Testis (tissue), 3 donors: Measurements from ENCODE around the gene ENDOV. TPM values are rescaled to one million over a fixed set of nuclear protein-coding genes. Genes with fewer than 3 reads are reported as not detected.

Experiments used
- DNase-seq: peaks from one replicate; pipeline ENCODE4 v3.0.0-alpha.2; 2019
- H3K27ac ChIP-seq, 2 donors: fragments of 200-600 bp; sonication (generic); one replicate each; pipeline ENCODE4 v1.5.1; 2019
- H3K27me3 ChIP-seq: fragments of 200-600 bp; sonication (generic); one replicate; pipeline ENCODE4 v1.5.1; 2019
- H3K36me3 ChIP-seq: fragments of 200-600 bp; sonication (generic); one replicate; pipeline ENCODE4 v1.5.1; 2017; ENCODE audit warnings: low read depth; ENCODE audit errors: missing control alignments
- H3K4me1 ChIP-seq: fragments of 200-600 bp; sonication (generic); one replicate; pipeline ENCODE4 v1.5.1; 2019
- H3K4me3 ChIP-seq, 2 donors: fragments of 200-600 bp; sonication (generic); one replicate each; pipeline ENCODE4 v1.5.1; 2017 to 2019
- H3K9me3 ChIP-seq: fragments of 200-600 bp; sonication (generic); one replicate; pipeline ENCODE4 v1.5.1; 2017
- POLR2A ChIP-seq: fragments of 450-650 bp; IDR thresholded peaks from one replicate; pipeline ENCODE4 v1.6.1; 2017; ENCODE audit warnings: antibody characterized with exemption, mild to moderate bottlenecking, moderate library complexity
- WGBS, 2 donors: methylation state at CpG; one replicate each; pipeline ENCODE4 v1.1.5; 2018; 5-methylcytosine and 5-hydroxymethylcytosine counted together
- intact Hi-C: fragments of 100-400 bp; cut with DNase I; formaldehyde crosslinking; loops from one replicate; pipeline ENCODE4 v1.15.1; 2023; ENCODE audit warnings: low total_unique reads
- polyA plus RNA-seq: library from polyadenylated mRNA; stranded (reverse); fragments of 350-450 nt; fragmentation: Illumina TruSeq; extraction: RNeasy Lipid Tissue Mini Kit (QIAGEN cat#74804); gene quantifications from one replicate; pipeline ENCODE4 v1.2.3, GENCODE V29; 2014; ENCODE audit warnings: low read depth, low replicate concordance; ENCODE audit not compliant: insufficient read depth
- total RNA-seq, 2 donors: library from RNA; depleted of rRNA; stranded (reverse); fragments of >200 nt; gene quantifications; one replicate each; pipeline ENCODE4 v1.2.3, GENCODE V29; 2016
- TF ChIP-seq, protein P1 (sequence below), 3 experiments: fragments of 450-650 bp in 2 of 3; fragments of 200-600 bp in 1 of 3; sonication (generic) in 1 of 3; IDR thresholded peaks; one replicate each; pipeline ENCODE4 v1.5.1; 2016 to 2019; ENCODE audit warnings: antibody characterized with exemption in 3 of 3, mild to moderate bottlenecking in 2 of 3, moderate library complexity in 1 of 3

The ENDOV gene
- total and polyA plus RNA-seq, 3 donors from 2014 or later: 41.4 to 63.9 (median 55.2) TPM

DNA sequence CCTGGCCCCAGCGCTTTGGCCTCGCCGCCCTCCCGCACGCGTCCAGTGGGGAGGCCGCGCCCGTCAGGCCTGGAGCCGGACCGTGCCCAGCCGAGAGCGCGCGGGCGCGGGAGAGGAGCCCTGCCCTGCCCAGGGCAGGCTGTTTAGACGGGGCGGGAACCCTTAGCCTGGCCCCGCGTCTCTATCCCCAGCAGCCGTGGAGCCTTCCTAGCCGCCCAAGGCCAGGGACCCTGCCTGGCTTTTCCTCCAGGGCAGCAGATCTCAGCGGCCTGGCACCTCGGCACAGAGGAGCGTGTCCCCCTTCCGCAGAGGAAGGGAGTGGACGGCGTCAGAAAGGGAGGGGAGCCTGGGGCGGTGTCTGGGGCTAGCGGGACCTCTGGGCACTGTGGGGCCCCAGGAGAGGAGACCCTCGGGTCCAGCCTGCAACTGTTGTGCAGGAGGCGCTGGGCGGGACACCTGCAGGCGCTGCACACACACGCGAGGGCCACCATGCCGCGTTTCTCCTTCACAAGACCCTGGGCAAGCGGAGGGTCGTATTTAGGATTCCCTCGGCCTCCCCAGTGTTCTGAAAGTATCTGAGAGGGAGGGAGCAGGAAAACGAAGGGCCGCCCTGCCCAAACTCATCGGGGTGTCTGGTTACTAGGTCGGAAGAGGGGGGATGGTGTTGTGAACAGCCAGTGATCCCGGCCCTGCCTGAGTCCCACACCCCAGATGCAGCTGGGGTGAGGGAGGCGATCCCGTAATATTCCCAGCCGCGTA lies 63.7 kb downstream of the ENDOV start:
- no peak overlapping the region for H3K27ac ChIP-seq
- no peaks in the 10 kb centered on the region for H3K36me3 ChIP-seq
- H3K9me3 ChIP-seq: no peaks in the 10 kb centered on the region
- no peaks in the 10 kb centered on the region for H3K27me3 ChIP-seq
- TF ChIP-seq POLR2A: no peak
- TF ChIP-seq, protein P1, sequence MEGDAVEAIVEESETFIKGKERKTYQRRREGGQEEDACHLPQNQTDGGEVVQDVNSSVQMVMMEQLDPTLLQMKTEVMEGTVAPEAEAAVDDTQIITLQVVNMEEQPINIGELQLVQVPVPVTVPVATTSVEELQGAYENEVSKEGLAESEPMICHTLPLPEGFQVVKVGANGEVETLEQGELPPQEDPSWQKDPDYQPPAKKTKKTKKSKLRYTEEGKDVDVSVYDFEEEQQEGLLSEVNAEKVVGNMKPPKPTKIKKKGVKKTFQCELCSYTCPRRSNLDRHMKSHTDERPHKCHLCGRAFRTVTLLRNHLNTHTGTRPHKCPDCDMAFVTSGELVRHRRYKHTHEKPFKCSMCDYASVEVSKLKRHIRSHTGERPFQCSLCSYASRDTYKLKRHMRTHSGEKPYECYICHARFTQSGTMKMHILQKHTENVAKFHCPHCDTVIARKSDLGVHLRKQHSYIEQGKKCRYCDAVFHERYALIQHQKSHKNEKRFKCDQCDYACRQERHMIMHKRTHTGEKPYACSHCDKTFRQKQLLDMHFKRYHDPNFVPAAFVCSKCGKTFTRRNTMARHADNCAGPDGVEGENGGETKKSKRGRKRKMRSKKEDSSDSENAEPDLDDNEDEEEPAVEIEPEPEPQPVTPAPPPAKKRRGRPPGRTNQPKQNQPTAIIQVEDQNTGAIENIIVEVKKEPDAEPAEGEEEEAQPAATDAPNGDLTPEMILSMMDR (IDR thresholded peaks at IDR 0.05): no peak
- DNase-seq: no peak
- H3K4me3 ChIP-seq: peak overlapping the region in 1 of 2 donors; percentile 56
- intact Hi-C loops: loop anchor here (10.0 kb wide), 1 partner anchor 96 kb away; no protein-coding TSS in a partner anchor
- peaks cover 39% of the 10 kb centered on the region for H3K4me1 ChIP-seq
- WGBS, 2 donors: 20 to 21% methylated on average over 3 to 30 of the region's 51 CpGs

DNA sequence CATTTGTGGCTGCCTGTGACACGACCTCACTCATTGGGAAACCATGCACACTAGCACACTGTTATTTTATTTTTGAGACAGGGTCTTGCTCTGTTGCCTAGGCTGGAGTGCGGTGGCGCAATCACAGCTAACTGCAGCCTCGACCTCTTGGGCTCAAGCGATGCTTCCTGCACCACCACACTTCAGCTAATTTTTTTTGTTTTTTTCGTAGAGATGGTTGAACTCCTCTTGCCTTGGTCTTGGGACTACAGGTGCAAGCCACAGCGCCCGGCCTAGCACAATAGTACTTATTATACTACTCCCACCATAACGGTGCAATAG lies 64.2 kb downstream of the ENDOV start:
- no peak overlapping the region for H3K27ac ChIP-seq
- H3K4me1 ChIP-seq: peaks cover 39% of the 10 kb centered on the region
- DNase-seq: no peak
- 48 to 63% methylated on average over 8 to 9 of the region's 9 CpGs for WGBS, 2 donors
- no peaks in the 10 kb centered on the region for H3K36me3 ChIP-seq
- TF ChIP-seq, protein P1 (IDR thresholded peaks at IDR 0.05): no peak
- TF ChIP-seq POLR2A: no peak
- H3K4me3 ChIP-seq: no peak overlapping the region
- H3K27me3 ChIP-seq: no peaks in the 10 kb centered on the region
- intact Hi-C loops: loop anchor here (10.0 kb wide), 1 partner anchor 96 kb away; no protein-coding TSS in a partner anchor
- H3K9me3 ChIP-seq: no peaks in the 10 kb centered on the region

- 93 to 94% methylated on average over 7 of the region's 7 CpGs for WGBS, 2 donors
- H3K4me1 ChIP-seq: peaks cover 33% of the 10 kb centered on the region
- H3K27me3 ChIP-seq: no peaks in the 10 kb centered on the region
- H3K27ac ChIP-seq: no peak overlapping the region
- no peak for TF ChIP-seq POLR2A
- TF ChIP-seq, protein P1 (IDR thresholded peaks at IDR 0.05): no peak
- intact Hi-C loops: no loop called here
- H3K4me3 ChIP-seq: no peak overlapping the region
- DNase-seq: no peak
- H3K9me3 ChIP-seq: no peaks in the 10 kb centered on the region
- no peaks in the 10 kb centered on the region for H3K36me3 ChIP-seq
Observed at GRCh38 chr17:80480248-80480647, 65.3 kb downstream of the ENDOV start.

- intact Hi-C loops: no loop called here
- WGBS, 2 donors: 52 to 61% methylated on average over 4 to 20 of the region's 21 CpGs
- no peak for TF ChIP-seq POLR2A
- TF ChIP-seq, protein P1 (IDR thresholded peaks at IDR 0.05): no peak
Observed at GRCh38 chr17:80481284-80482057, 66.5 kb downstream of the ENDOV start.

More at GRCh38 chr17:80481284-80482057, 66.5 kb downstream of the ENDOV start:
- H3K4me1 ChIP-seq: peaks cover 25% of the 10 kb centered on the region
- peak; percentile 53 for DNase-seq
- H3K4me3 ChIP-seq: no peak overlapping the region
- no peaks in the 10 kb centered on the region for H3K36me3 ChIP-seq
- H3K27me3 ChIP-seq: no peaks in the 10 kb centered on the region
- no peak overlapping the region for H3K27ac ChIP-seq
- H3K9me3 ChIP-seq: no peaks in the 10 kb centered on the region
